ENCODE results near the gene PUSL1.
A peak's percentile ranks its signal among the peaks of the same experiment; 100 is the strongest.

Gene PUSL1

GRCh38 chr1:1273512-1274298 is 34.7 kb upstream of the PUSL1 start, which contains the start of gene UBE2J2 (continued):
- TF ChIP-seq, protein P1, sequence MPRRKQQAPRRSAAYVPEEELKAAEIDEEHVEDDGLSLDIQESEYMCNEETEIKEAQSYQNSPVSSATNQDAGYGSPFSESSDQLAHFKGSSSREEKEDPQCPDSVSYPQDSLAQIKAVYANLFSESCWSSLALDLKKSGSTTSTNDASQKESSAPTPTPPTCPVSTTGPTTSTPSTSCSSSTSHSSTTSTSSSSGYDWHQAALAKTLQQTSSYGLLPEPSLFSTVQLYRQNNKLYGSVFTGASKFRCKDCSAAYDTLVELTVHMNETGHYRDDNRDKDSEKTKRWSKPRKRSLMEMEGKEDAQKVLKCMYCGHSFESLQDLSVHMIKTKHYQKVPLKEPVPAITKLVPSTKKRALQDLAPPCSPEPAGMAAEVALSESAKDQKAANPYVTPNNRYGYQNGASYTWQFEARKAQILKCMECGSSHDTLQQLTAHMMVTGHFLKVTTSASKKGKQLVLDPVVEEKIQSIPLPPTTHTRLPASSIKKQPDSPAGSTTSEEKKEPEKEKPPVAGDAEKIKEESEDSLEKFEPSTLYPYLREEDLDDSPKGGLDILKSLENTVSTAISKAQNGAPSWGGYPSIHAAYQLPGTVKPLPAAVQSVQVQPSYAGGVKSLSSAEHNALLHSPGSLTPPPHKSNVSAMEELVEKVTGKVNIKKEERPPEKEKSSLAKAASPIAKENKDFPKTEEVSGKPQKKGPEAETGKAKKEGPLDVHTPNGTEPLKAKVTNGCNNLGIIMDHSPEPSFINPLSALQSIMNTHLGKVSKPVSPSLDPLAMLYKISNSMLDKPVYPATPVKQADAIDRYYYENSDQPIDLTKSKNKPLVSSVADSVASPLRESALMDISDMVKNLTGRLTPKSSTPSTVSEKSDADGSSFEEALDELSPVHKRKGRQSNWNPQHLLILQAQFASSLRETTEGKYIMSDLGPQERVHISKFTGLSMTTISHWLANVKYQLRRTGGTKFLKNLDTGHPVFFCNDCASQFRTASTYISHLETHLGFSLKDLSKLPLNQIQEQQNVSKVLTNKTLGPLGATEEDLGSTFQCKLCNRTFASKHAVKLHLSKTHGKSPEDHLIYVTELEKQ (tag by site-specific recombination; IDR thresholded peaks at IDR 0.05; ENCODE audit: borderline replicate concordance), result no peak
- TF ChIP-seq ZFP41 (tag by site-specific recombination; IDR thresholded peaks at IDR 0.05; ENCODE audit: borderline replicate concordance), result no peak
- TF ChIP-seq EGR2 (tag by site-specific recombination; IDR thresholded peaks at IDR 0.05; ENCODE audit: low read depth), result peak; percentile 51; the same call in 1 of the 2 replicates
- TF ChIP-seq KLF17 (tag by site-specific recombination; IDR thresholded peaks at IDR 0.05), result no peak
- no peak for TF ChIP-seq ZFP3 (tag by site-specific recombination; IDR thresholded peaks at IDR 0.05; ENCODE audit: low read depth)
- peak; percentile 76 for TF ChIP-seq ZXDB (tag by site-specific recombination; IDR thresholded peaks at IDR 0.05)
- no peak for TF ChIP-seq ZNF169 (tag by site-specific recombination; IDR thresholded peaks at IDR 0.05)
- no peak for TF ChIP-seq ZNF747 (tag by site-specific recombination; IDR thresholded peaks at IDR 0.05)
- TF ChIP-seq ZNF623 (tag by site-specific recombination; IDR thresholded peaks at IDR 0.05), result no peak
- TF ChIP-seq ZSCAN30 (tag by site-specific recombination; IDR thresholded peaks at IDR 0.05), result peak; percentile 46
- TF ChIP-seq ZNF311 (tag by site-specific recombination; IDR thresholded peaks at IDR 0.05; ENCODE audit: borderline replicate concordance), result no peak
- TF ChIP-seq ZBTB20 (tag by site-specific recombination; IDR thresholded peaks at IDR 0.05), result peak; percentile 90
- TF ChIP-seq, protein P2, sequence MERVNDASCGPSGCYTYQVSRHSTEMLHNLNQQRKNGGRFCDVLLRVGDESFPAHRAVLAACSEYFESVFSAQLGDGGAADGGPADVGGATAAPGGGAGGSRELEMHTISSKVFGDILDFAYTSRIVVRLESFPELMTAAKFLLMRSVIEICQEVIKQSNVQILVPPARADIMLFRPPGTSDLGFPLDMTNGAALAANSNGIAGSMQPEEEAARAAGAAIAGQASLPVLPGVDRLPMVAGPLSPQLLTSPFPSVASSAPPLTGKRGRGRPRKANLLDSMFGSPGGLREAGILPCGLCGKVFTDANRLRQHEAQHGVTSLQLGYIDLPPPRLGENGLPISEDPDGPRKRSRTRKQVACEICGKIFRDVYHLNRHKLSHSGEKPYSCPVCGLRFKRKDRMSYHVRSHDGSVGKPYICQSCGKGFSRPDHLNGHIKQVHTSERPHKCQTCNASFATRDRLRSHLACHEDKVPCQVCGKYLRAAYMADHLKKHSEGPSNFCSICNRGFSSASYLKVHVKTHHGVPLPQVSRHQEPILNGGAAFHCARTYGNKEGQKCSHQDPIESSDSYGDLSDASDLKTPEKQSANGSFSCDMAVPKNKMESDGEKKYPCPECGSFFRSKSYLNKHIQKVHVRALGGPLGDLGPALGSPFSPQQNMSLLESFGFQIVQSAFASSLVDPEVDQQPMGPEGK (tag by site-specific recombination; IDR thresholded peaks at IDR 0.05), result peak; percentile 51
- TF ChIP-seq ZNF354C (tag by site-specific recombination; IDR thresholded peaks at IDR 0.05; ENCODE audit: borderline replicate concordance, low read depth), result no peak
- TF ChIP-seq ZBTB21 (tag by site-specific recombination; IDR thresholded peaks at IDR 0.05), result no peak
- TF ChIP-seq ZNF670 (tag by site-specific recombination; IDR thresholded peaks at IDR 0.05; ENCODE audit: low read depth), result no peak
- TF ChIP-seq ZNF501 (tag by site-specific recombination; IDR thresholded peaks at IDR 0.05), result peak; percentile 72; the same call in 1 of the 2 replicates
- no peak for TF ChIP-seq ZNF416 (tag by site-specific recombination; IDR thresholded peaks at IDR 0.05)
- no peak for TF ChIP-seq HOXC10 (CRISPR knock-in tag; IDR thresholded peaks at IDR 0.05)
- no peak for TF ChIP-seq ZNF707 (tag by site-specific recombination; IDR thresholded peaks at IDR 0.05)
- TF ChIP-seq ZNF600 (tag by site-specific recombination; IDR thresholded peaks at IDR 0.05), result 0 out of 2 replicates have a peak, but pooled peaks have one; percentile 29
- TF ChIP-seq, protein P3, sequence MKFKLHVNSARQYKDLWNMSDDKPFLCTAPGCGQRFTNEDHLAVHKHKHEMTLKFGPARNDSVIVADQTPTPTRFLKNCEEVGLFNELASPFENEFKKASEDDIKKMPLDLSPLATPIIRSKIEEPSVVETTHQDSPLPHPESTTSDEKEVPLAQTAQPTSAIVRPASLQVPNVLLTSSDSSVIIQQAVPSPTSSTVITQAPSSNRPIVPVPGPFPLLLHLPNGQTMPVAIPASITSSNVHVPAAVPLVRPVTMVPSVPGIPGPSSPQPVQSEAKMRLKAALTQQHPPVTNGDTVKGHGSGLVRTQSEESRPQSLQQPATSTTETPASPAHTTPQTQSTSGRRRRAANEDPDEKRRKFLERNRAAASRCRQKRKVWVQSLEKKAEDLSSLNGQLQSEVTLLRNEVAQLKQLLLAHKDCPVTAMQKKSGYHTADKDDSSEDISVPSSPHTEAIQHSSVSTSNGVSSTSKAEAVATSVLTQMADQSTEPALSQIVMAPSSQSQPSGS (tag by site-specific recombination; IDR thresholded peaks at IDR 0.05; ENCODE audit: low read depth), result no peak
- TF ChIP-seq ZSCAN16 (tag by site-specific recombination; IDR thresholded peaks at IDR 0.05), result no peak
- TF ChIP-seq ZNF146 (tag by site-specific recombination; IDR thresholded peaks at IDR 0.05), result no peak
- TF ChIP-seq ZNF664 (tag by site-specific recombination; IDR thresholded peaks at IDR 0.05), result no peak
- TF ChIP-seq AEBP2 (tag by site-specific recombination; IDR thresholded peaks at IDR 0.05; ENCODE audit: borderline replicate concordance), result no peak
- peak; percentile 69; the same call in 1 of the 2 replicates for TF ChIP-seq ZEB2 (tag by site-specific recombination; IDR thresholded peaks at IDR 0.05)
- no peak for TF ChIP-seq ZBTB1 (tag by site-specific recombination; IDR thresholded peaks at IDR 0.05)
- TF ChIP-seq ELK4 (IDR thresholded peaks at IDR 0.05; ENCODE audit: borderline replicate concordance, low read depth, low read length), result no peak
- no peak for TF ChIP-seq IKZF3 (tag by site-specific recombination; IDR thresholded peaks at IDR 0.05)

All from HEK293 (cell line).